ENCODE measurements around the gene LRRC32.

The LRRC32 gene

GRCh38 chr11:76634886-76635285, 35.7 kb downstream of the LRRC32 start:
- no peak for ATAC-seq

GRCh38 chr11:76632492-76632891, 38.1 kb downstream of the LRRC32 start:
- ATAC-seq, result no peak
- TF ChIP-seq BACH2 (CRISPR knock-in tag; IDR thresholded peaks at IDR 0.05; ENCODE audit: borderline replicate concordance) (no peak), SNAI2 (CRISPR knock-in tag; IDR thresholded peaks at IDR 0.05) (no peak), RARB (CRISPR knock-in tag; IDR thresholded peaks at IDR 0.05) (no peak), TCF4 (CRISPR knock-in tag; IDR thresholded peaks at IDR 0.05; ENCODE audit: borderline replicate concordance) (no peak), ARNTL (CRISPR knock-in tag; IDR thresholded peaks at IDR 0.05; ENCODE audit: borderline replicate concordance, low read depth) (no peak), TOX (CRISPR knock-in tag; IDR thresholded peaks at IDR 0.05; ENCODE audit: borderline replicate concordance) (no peak), ISL1 (CRISPR knock-in tag; IDR thresholded peaks at IDR 0.05) (no peak), CSDC2 (CRISPR knock-in tag; IDR thresholded peaks at IDR 0.05) (no peak), CREB5 (CRISPR knock-in tag; IDR thresholded peaks at IDR 0.05; ENCODE audit: low read depth) (no peak)

More at GRCh38 chr11:76634886-76635285, 35.7 kb downstream of the LRRC32 start:
- TF ChIP-seq ZNF565 (CRISPR knock-in tag; conservative IDR thresholded peaks at IDR 0.05; ENCODE audit: low read depth), result no peak
- TF ChIP-seq ZFP30 (CRISPR knock-in tag; IDR thresholded peaks at IDR 0.05), result no peak
- TF ChIP-seq RARB (CRISPR knock-in tag; IDR thresholded peaks at IDR 0.05), result no peak
- TF ChIP-seq POU6F1 (CRISPR knock-in tag; IDR thresholded peaks at IDR 0.05; ENCODE audit: borderline replicate concordance, low read depth), result no peak
- no peak for TF ChIP-seq PATZ1 (CRISPR knock-in tag; IDR thresholded peaks at IDR 0.05; ENCODE audit: borderline replicate concordance)
- no peak for TF ChIP-seq ZNF8 (CRISPR knock-in tag; IDR thresholded peaks at IDR 0.05)
- TF ChIP-seq ARNTL (CRISPR knock-in tag; IDR thresholded peaks at IDR 0.05; ENCODE audit: borderline replicate concordance, low read depth), result no peak
- TF ChIP-seq CSDC2 (CRISPR knock-in tag; IDR thresholded peaks at IDR 0.05), result no peak
- no peak for TF ChIP-seq TOX (CRISPR knock-in tag; IDR thresholded peaks at IDR 0.05; ENCODE audit: borderline replicate concordance)
- TF ChIP-seq CREB5 (CRISPR knock-in tag; IDR thresholded peaks at IDR 0.05; ENCODE audit: low read depth), result no peak
- TF ChIP-seq BACH2 (CRISPR knock-in tag; IDR thresholded peaks at IDR 0.05; ENCODE audit: borderline replicate concordance), result no peak
- TF ChIP-seq ZNF70 (CRISPR knock-in tag; IDR thresholded peaks at IDR 0.05), result no peak
- no peak for TF ChIP-seq TSHZ2 (CRISPR knock-in tag; IDR thresholded peaks at IDR 0.05)
- TF ChIP-seq CSRNP3 (CRISPR knock-in tag; IDR thresholded peaks at IDR 0.05), result no peak
- TF ChIP-seq TCF4 (CRISPR knock-in tag; IDR thresholded peaks at IDR 0.05; ENCODE audit: borderline replicate concordance), result no peak
- TF ChIP-seq ISL1 (CRISPR knock-in tag; IDR thresholded peaks at IDR 0.05), result no peak
- no peak for TF ChIP-seq ESRRG (CRISPR knock-in tag; IDR thresholded peaks at IDR 0.05)
- TF ChIP-seq GLIS3 (CRISPR knock-in tag; IDR thresholded peaks at IDR 0.05), result no peak
- no peak for TF ChIP-seq OSR1 (CRISPR knock-in tag; IDR thresholded peaks at IDR 0.05)
- TF ChIP-seq ZFP3 (CRISPR knock-in tag; IDR thresholded peaks at IDR 0.05), result no peak

Measured in SK-N-SH treated with all-trans-retinoic acid at 6 μM for 48 hours (cell line).